ENCODE data around the gene MAN1A1. TPM values are rescaled to one million over a fixed set of nuclear protein-coding genes. Genes with fewer than 3 reads are reported as not detected.

MAN1A1 gene
- total and polyA plus RNA-seq, 2 of the 8 experiments (the other 6 are each of a cell fraction or from before 2014, with no cell fraction given): 1.8 to 5.4 TPM

DNA sequence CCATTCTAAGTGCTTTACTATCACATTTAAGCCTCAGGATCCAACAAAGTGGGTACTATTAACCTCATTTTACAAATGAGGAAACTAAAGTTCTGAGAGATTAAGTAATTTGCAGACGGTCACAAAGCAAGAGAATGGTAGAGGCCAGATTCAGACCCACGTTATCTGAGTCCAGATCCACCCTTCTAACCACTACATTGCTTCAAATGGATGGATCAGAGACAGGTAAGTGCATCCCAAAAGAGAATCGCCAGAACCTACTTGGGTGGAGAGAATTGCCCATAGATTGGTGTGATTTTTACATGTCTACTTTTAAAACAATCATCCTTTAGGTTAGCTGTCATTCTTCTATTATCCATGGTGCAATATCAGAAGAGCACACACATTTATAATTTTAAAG is 7.1 kb downstream of the MAN1A1 start:
- Histone ChIP-seq H4K91ac (replicated peaks; ENCODE audit: insufficient read length, low read length) (no peak overlapping the region), H3K27ac (ENCODE audit: low read depth, low read length) (no peak overlapping the region), H3K56ac (replicated peaks; ENCODE audit: insufficient read length, low read depth, low read length) (no peak overlapping the region), H2AFZ (ENCODE audit: low read length) (no peak overlapping the region), H3K4me1 (replicated peaks in 1 of 4; ENCODE audit: control insufficient read depth in 3 of 4, insufficient read depth in 4 of 4, low read length in 3 of 4) (peaks cover 0 to 7% (median 2%) of the 10 kb centered on the region in 4 experiments; a peak in 5 of 7 replicates), H3K23ac (ENCODE audit: insufficient read length) (no peak overlapping the region), H2BK15ac (ENCODE audit: low read length) (no peak overlapping the region), H3K14ac (ENCODE audit: insufficient read length) (no peak overlapping the region), H3K18ac (ENCODE audit: extremely low read depth, low read length) (no peak overlapping the region), H2BK20ac (ENCODE audit: low read length) (no peak overlapping the region), H3K9me3 (ENCODE audit: insufficient read depth in 2 of 2, low read depth in 1 of 2, low read length in 1 of 2) (no peaks in the 10 kb centered on the region), H4K5ac (ENCODE audit: insufficient read length, low read depth, low read length) (no peak overlapping the region), H3K4ac (replicated peaks; ENCODE audit: insufficient read length, low read depth, low read length) (no peak overlapping the region), H3K4me3 (ENCODE audit: extremely low read depth in 1 of 4, insufficient read depth in 2 of 4, low read depth in 3 of 4, low read length in 4 of 4) (no peak overlapping the region), H4K8ac (ENCODE audit: extremely low read depth, insufficient read depth, low read length) (no peak overlapping the region), H2BK12ac (ENCODE audit: low read depth, low read length) (no peak overlapping the region), H3K23me2 (ENCODE audit: low read depth, low read length) (no peaks in the 10 kb centered on the region), H3K79me1 (ENCODE audit: low read depth, low read length) (no peaks in the 10 kb centered on the region), H4K20me1 (replicated peaks in 1 of 2; ENCODE audit: control insufficient read depth in 1 of 2, insufficient read depth in 2 of 2, low read length in 2 of 2) (no peaks in the 10 kb centered on the region), H3K36me3 (ENCODE audit: control insufficient read depth in 2 of 4, insufficient read depth in 4 of 4, low read length in 3 of 4) (no peaks in the 10 kb centered on the region), H3K9ac (replicated peaks in 1 of 4; ENCODE audit: extremely low read depth in 1 of 4, low read depth in 3 of 4, low read length in 3 of 4) (no peak overlapping the region; a peak in 1 of 7 replicates), H3K79me2 (ENCODE audit: control insufficient read depth in 1 of 2, insufficient read depth in 2 of 2, low read length in 2 of 2) (no peaks in the 10 kb centered on the region), H3K4me2 (ENCODE audit: insufficient read depth in 1 of 2, low read depth in 2 of 2, low read length in 2 of 2) (no peak overlapping the region), H2BK120ac (replicated peaks; ENCODE audit: low read depth, low read length) (no peak overlapping the region), H3K27me3 (replicated peaks in 1 of 4; ENCODE audit: control insufficient read depth in 3 of 4, extremely low read depth in 1 of 4, insufficient read depth in 3 of 4, low read length in 3 of 4) (peaks cover 0 to under 1% (median under 1%) of the 10 kb centered on the region in 4 experiments; a peak in 3 of 7 replicates), H2BK5ac (ENCODE audit: low read depth, low read length) (no peak overlapping the region), H2AK5ac (ENCODE audit: low read depth, low read length) (no peak overlapping the region)
- 85% methylated on average over 3 of the region's 3 CpGs; no CpG with 5 or more reads in 1 of the 2 experiments for WGBS, 2 experiments (ENCODE audit: extremely low coverage in 1 of 2, insufficient coverage in 1 of 2, insufficient read length in 1 of 2, insufficient replicate concordance in 2 of 2, low coverage in 1 of 2, low lambda C conversion rate in 2 of 2, missing lambda C conversion rate in 1 of 2)
- TF ChIP-seq JUND (IDR thresholded peaks at IDR 0.05; ENCODE audit: low read length) (no peak), SP2 (IDR thresholded peaks at IDR 0.05; ENCODE audit: low read length) (no peak), TAF7 (optimal IDR thresholded peaks at IDR 0.05; ENCODE audit: borderline replicate concordance, low read depth, low read length) (no peak), BRCA1 (IDR thresholded peaks at IDR 0.05; ENCODE audit: low read depth, low read length) (no peak)
- ChIA-PET POLR2A (ENCODE audit: partially characterized antibody) (no interaction called here), CTCF (ENCODE audit: partially characterized antibody) (interaction anchor here (0.6 to 2.1 kb wide), 3 partner anchors 9 to 351 kb away, joined by 3 to 9 read pairs (median 8); no protein-coding TSS in a partner anchor)
- DNase-seq (ENCODE audit: low read depth in 1 of 2, low spot score in 2 of 2): no peak
- FAIRE-seq: no peak
